Neural progenitor cell (in vitro differentiated cells): ENCODE measurements around the gene RNF31.

Source experiments
- CTCF ChIP-seq: fragments of 200-600 bp; sonication (generic); IDR thresholded peaks from 2 replicates; pipeline ENCODE4 v1.5.1; 2017; ENCODE audit warnings: antibody characterized with exemption, mild to moderate bottlenecking
- EZH2phosphoT487 ChIP-seq: fragments of 200-600 bp; sonication (generic); IDR thresholded peaks from 2 replicates; pipeline ENCODE4 v1.6.1; 2017; ENCODE audit warnings: antibody characterized with exemption

- TF ChIP-seq CTCF (no peak), EZH2phosphoT487 (no peak)
Measured at GRCh38 chr14:24103451-24103850, 43.8 kb upstream of the RNF31 start.
